Panc1 (cell line): ENCODE data around the gene SLC22A17. TPM values are rescaled to one million over a fixed set of nuclear protein-coding genes. Genes with fewer than 3 reads are reported as not detected.

ENCODE experiments used
- ATAC-seq: fragments of 200-7000 bp; cut with Tn5 transposase; 2 replicates; pipeline ENCODE4 v1.9.1; 2020; ENCODE audit warnings: mild to moderate bottlenecking, moderate library complexity
- BruUV-seq: library from RNA; stranded (reverse); fragments of 400-500 nt; replicated peaks from 2 replicates; lab custom pipeline; 2021; lab: Mats Ljungman, UMichigan
- CTCF ChIA-PET: fragments of 300-600 bp; sonication (Branson Sonifier 250); formaldehyde crosslinking; loops from one replicate; lab custom pipeline; 2022; ENCODE audit warnings: antibody characterized with exemption; lab: Charles Lee
- POLR2A ChIA-PET: fragments of 300-600 bp; sonication (Branson Sonifier 250); formaldehyde crosslinking; loops from one replicate; lab custom pipeline; 2022; ENCODE audit warnings: antibody characterized with exemption; lab: Charles Lee
- DNase-seq: peaks from one replicate; pipeline ENCODE4 v3.0.0-alpha.2; 2010; ENCODE audit warnings: low read depth, low spot score
- H3K27ac ChIP-seq: 2 replicates; pipeline ENCODE4 v1.5.1; 2011; ENCODE audit warnings: mild to moderate bottlenecking, low read length, inconsistent platforms
- H3K27me3 ChIP-seq: fragments of 200-500 bp; sonication (Bioruptor generic); 2 replicates; pipeline ENCODE4 v1.6.0; 2014; ENCODE audit warnings: low read length, inconsistent platforms; ENCODE audit not compliant: control insufficient read depth, insufficient read depth
- H3K36me3 ChIP-seq: fragments of 200-500 bp; sonication (Bioruptor generic); 2 replicates; pipeline ENCODE4 v1.5.1; 2014; ENCODE audit warnings: inconsistent platforms, mild to moderate bottlenecking, low read length, moderate library complexity; ENCODE audit not compliant: control insufficient read depth, insufficient read depth
- H3K4me1 ChIP-seq: 2 replicates; pipeline ENCODE4 v1.5.1; 2011; ENCODE audit warnings: inconsistent platforms, mild to moderate bottlenecking, low read length, moderate library complexity; ENCODE audit not compliant: control insufficient read depth, insufficient read depth
- H3K4me3 ChIP-seq, 2 experiments: 2 replicates each; pipeline ENCODE4 v1.5.1; 2011 to 2012; ENCODE audit warnings: low read depth in 2 of 2, low read length in 2 of 2, mild to moderate bottlenecking in 2 of 2, inconsistent platforms in 1 of 2, moderate library complexity in 1 of 2
- H3K9me3 ChIP-seq: fragments of 200-500 bp; sonication (Bioruptor generic); 2 replicates; pipeline ENCODE4 v1.5.1; 2014; ENCODE audit warnings: low read depth, mild to moderate bottlenecking, inconsistent platforms, low read length, moderate library complexity; ENCODE audit not compliant: control insufficient read depth, insufficient read depth
- POLR2AphosphoS5 ChIP-seq: IDR thresholded peaks from 2 replicates; pipeline ENCODE4 v1.6.1; 2012; ENCODE audit warnings: mild to moderate bottlenecking, low read depth, low read length, moderate library complexity
- REST ChIP-seq, 2 experiments: IDR thresholded peaks; 2 replicates each; pipeline ENCODE4 v1.6.1; 2011 to 2012; ENCODE audit warnings: low read depth in 2 of 2, control low read depth in 1 of 2, low read length in 1 of 2, mild to moderate bottlenecking in 1 of 2, moderate library complexity in 1 of 2; ENCODE audit not compliant: insufficient read depth in 1 of 2
- SIN3A ChIP-seq: IDR thresholded peaks from 2 replicates; pipeline ENCODE4 v1.6.1; 2012; ENCODE audit warnings: low read depth, mild to moderate bottlenecking, low read length, moderate library complexity, borderline replicate concordance; ENCODE audit not compliant: insufficient read depth
- TCF7L2 ChIP-seq: IDR thresholded peaks from 2 replicates; pipeline ENCODE4 v1.6.1; 2011; ENCODE audit warnings: mild to moderate bottlenecking, low read depth, low read length, inconsistent platforms
- in situ Hi-C: cut with HindIII; loops from 2 replicates; pipeline ENCODE4 v1.10.0; 2016; ENCODE audit warnings: low sequenced_read_pairs, low pct_unique_long_range_greater_than_20kb
- intact Hi-C: fragments of 100-400 bp; cut with micrococcal nuclease; formaldehyde crosslinking; loops from one replicate; pipeline ENCODE4 v1.10.0; 2022; ENCODE audit not compliant: unreplicated experiment
- total RNA-seq: library from RNA; stranded (reverse); gene quantifications from one replicate; pipeline ENCODE4 v1.2.1, GENCODE V29; 2021; ENCODE audit not compliant: unreplicated experiment
- TF ChIP-seq, protein P1 (sequence below): fragments of 450-650 bp; IDR thresholded peaks from 2 replicates; pipeline ENCODE4 v1.5.1; 2017; ENCODE audit warnings: mild to moderate bottlenecking

SLC22A17 gene
- total RNA-seq, 1 experiment from 2014 or later, result 3.2 TPM

- H3K36me3 ChIP-seq, result no peaks in the 10 kb centered on the region; the same call in 1 of the 2 replicates
- no peaks in the 10 kb centered on the region for H3K4me1 ChIP-seq
- intact Hi-C loops (no loop called here), in situ Hi-C loops (no loop called here)
- no peak for ATAC-seq
- ChIA-PET CTCF (no interaction called here), POLR2A (interaction anchor here (1.0 kb wide), 1 partner anchor 10 kb away, joined by 6 read pairs; no protein-coding TSS in a partner anchor)
- H3K4me3 ChIP-seq, result no peak overlapping the region
- no peaks in the 10 kb centered on the region for H3K9me3 ChIP-seq
- DNase-seq, result no peak
- no TSS peak for BruUV-seq
- no peak overlapping the region for H3K27ac ChIP-seq
- TF ChIP-seq REST (IDR thresholded peaks at IDR 0.05; ENCODE audit: insufficient read depth in 1 of 2, low read depth in 2 of 2, low read length in 1 of 2) (no peak), TCF7L2 (no peak), SIN3A (no peak), POLR2AphosphoS5 (no peak)
- TF ChIP-seq, protein P1, sequence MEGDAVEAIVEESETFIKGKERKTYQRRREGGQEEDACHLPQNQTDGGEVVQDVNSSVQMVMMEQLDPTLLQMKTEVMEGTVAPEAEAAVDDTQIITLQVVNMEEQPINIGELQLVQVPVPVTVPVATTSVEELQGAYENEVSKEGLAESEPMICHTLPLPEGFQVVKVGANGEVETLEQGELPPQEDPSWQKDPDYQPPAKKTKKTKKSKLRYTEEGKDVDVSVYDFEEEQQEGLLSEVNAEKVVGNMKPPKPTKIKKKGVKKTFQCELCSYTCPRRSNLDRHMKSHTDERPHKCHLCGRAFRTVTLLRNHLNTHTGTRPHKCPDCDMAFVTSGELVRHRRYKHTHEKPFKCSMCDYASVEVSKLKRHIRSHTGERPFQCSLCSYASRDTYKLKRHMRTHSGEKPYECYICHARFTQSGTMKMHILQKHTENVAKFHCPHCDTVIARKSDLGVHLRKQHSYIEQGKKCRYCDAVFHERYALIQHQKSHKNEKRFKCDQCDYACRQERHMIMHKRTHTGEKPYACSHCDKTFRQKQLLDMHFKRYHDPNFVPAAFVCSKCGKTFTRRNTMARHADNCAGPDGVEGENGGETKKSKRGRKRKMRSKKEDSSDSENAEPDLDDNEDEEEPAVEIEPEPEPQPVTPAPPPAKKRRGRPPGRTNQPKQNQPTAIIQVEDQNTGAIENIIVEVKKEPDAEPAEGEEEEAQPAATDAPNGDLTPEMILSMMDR, result no peak
- H3K27me3 ChIP-seq, result no peaks in the 10 kb centered on the region
These were observed 36.4 kb downstream of the SLC22A17 start for GRCh38 chr14:23316300-23316699.

DNA sequence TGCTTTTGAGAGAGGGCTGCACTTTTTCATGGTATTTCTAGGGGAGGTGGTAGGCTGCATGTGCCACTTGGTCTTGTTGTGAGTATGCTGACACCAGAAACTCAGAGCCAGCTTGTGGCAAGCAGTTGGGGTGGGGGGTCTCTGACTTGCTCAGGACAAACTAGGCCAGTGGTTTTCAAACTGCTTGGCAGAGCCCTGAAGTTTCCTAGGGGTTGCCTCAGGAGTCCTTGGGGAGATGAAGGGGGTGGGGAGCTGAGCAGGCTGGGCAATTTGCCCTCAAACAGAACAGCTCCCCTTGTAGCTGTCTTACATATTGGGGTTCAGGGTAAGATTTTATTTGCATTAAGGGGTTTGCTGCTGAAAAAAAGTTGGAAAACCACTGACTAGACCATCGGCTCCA is 42.1 kb downstream of the SLC22A17 start:
- ATAC-seq (no peak), DNase-seq (no peak)
- Histone ChIP-seq H3K9me3 (no peaks in the 10 kb centered on the region), H3K27me3 (no peaks in the 10 kb centered on the region), H3K27ac (no peak overlapping the region), H3K36me3 (peaks cover 5% of the 10 kb centered on the region), H3K4me1 (peaks cover 16% of the 10 kb centered on the region), H3K4me3 (no peak overlapping the region)
- in situ Hi-C loops (no loop called here), intact Hi-C loops (no loop called here)
- ChIA-PET CTCF (no interaction called here), POLR2A (no interaction called here)
- TF ChIP-seq TCF7L2, result no peak
- no peak for TF ChIP-seq SIN3A
- no peak for TF ChIP-seq POLR2AphosphoS5
- TF ChIP-seq, protein P1, result no peak
- TF ChIP-seq REST (IDR thresholded peaks at IDR 0.05; ENCODE audit: insufficient read depth in 1 of 2, low read depth in 2 of 2, low read length in 1 of 2), result no peak
- no TSS peak for BruUV-seq
